GM11168 (cell line): Measurements from ENCODE around the gene VAV2.

Source experiments
- in situ Hi-C: fragments of 300-500 bp; cut with MboI; formaldehyde crosslinking; loops from one replicate; pipeline ENCODE4 v1.12.0; 2022; ENCODE audit warnings: low sequenced_read_pairs; ENCODE audit not compliant: unreplicated experiment

Gene VAV2

GRCh38 chr9:133729617-133730281 lies 262.4 kb downstream of the VAV2 start:
- in situ Hi-C loops = no loop called here

DNA sequence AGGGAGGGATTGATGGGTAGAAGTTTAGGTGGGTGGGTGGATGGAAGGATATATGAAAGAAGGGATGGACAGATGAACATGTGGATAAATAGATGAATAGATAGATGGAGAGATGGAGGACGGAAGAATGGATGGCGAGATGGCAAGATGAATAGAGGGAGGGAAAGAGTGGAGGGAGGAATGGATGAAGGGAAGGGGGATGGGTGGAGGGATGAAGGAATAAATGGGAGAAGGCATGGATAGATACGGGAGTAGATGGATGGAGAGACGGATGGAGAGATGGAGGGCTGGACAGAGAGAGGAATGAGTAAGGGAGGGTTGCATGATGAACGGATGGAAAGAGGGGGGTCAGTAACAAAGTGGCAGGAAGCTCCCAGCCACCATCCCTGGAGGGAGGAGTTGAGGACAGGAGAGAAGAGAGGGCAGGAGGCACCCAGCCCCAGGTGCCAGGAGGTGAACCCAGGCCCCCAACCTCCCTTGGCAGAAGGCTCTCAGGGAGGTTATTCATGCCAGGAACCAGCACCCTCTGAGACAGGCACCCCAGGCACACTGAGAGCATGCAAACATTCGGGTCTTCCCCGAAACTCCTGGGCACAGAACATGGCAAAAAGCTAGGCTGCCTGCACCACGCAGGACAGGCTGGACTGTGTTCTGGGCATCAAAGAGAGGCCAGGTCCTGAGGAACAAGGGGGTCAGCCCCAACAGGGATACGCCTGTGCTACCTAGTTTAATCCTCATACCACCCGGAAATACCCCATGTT lies 263.1 kb downstream of the VAV2 start:
- in situ Hi-C loops = no loop called here

- in situ Hi-C loops = no loop called here
These were observed 264.2 kb downstream of the VAV2 start for GRCh38 chr9:133727876-133728441.

DNA sequence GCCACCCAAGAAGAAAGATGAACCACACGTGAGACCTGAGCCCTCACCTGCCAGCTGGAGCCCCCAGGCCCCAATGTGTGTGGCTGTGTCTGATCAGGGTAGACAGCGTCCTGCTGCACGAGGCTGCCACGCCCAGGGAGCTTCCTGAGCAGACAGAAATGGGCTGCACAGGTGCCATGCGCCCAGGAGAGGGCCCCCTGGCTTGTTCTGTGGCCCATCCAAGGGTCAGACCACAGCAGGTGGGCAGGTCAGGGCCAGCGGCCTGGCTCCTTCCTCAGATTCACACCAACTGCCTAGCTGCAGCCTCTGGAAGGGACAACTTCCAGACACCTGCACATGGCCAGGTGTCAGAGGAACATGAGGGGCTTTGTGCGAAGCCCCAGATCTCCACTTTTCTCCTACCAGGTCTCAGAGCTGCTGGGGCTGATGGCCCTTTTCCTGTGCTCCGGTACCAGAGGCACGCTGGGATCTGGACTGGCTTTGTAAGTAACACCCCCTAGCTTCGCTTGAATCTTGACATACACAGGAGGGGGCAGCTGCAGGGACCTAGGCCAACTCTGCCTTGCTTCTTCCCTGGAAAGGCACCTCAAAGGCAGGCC lies 264.7 kb downstream of the VAV2 start:
- in situ Hi-C loops = no loop called here

GRCh38 chr9:133726401-133727276 lies 265.5 kb downstream of the VAV2 start:
- in situ Hi-C loops = no loop called here

DNA sequence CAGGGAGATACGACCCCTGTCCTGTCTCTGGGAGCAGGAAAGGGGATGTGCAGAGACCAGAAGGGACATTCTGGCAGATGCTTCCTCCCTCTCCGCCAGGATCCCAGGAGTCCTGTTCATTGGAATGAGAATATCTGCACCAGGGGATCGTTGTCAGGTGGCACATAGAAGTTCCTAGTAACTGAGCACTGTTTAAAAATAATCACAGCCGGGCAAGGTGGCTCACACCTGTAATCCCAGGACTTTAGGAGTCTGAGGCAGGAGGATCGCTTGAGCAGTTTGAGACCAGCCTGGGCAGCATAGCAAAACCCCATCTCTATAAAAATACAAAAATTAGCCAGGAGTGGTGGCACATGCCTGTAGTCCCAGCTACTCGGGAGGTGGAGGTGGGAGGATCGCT lies 266.2 kb downstream of the VAV2 start:
- in situ Hi-C loops = no loop called here

- in situ Hi-C loops = no loop called here
These were observed 273.4 kb downstream of the VAV2 start for GRCh38 chr9:133718563-133719315.

DNA sequence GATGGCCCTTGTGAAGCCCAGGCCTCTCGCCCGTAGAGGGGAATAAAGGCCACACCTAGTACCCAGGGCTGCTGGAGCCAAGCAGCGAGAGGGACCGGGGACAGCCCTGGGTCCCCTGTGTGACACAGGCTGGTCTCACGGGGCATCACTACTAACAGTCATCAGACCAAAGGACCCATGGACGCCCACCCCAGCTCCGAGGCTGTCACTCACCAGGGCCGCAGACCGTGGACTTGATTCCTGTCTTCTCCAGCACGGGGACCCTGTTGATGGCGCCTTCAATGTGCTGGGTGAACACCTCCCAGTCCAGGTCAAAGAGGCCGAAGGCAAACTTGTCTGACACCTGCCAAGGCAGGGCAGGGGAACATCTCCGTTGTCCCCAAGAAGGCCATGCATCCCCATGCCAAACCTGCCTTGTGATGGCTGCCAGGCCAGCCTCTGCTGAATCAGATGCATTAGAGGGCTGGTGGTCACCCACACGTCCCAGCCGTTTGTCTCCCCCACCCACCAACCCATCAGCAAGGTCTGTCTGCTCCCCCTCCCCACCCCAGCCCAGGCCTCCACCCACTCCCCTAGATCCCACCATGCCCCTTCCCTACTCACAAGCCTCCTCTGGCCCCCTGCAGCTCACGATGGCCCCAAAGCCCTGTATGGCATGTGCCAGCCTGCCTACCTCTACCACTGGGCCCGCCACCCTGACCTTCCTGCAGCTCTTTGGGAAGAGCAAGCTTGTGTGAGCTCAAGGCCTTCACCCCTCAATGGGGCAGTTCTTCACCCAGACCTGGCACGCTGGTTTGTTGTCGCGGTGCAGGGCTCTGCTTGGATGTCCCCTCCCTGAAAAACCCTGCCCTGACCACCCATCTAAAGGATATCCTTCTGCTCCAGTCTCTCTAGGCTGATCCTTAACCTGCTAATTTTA lies 274.8 kb downstream of the VAV2 start:
- in situ Hi-C loops = no loop called here

- in situ Hi-C loops = no loop called here
These were observed 275.5 kb downstream of the VAV2 start for GRCh38 chr9:133716564-133717112.

DNA sequence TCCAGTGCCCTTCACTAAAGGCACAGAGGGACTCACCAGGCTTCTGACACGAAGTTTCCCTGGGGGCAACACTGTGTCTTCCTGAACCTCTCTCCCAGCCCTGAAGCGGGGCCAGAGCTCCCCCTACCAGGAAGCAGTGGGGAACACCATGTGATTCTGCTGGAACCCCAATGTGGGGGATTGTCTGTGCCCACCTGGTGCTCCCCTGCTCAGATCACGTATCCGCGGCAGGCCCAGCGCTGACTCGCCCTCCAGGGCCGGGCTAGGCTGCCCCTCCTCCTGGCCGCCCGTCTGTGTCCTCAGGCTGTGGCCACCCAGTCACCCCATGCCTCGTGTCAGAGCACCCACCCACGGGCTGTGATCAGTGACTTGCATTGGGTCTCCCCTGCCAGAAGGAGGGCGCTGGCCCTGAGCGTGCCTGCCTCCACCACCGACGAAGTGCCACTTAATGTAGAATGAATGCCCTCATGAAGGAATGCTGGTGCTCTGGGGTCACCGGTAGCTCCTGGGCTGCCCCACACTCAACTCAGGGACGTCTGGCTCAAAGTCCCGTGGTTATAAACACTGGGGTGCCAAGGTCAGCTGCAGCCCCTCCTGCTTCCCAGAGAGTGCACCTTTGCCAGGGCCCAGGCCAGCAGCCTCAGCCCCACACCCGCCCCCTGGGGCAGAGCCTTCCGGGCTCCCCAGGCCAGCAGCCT lies 276.1 kb downstream of the VAV2 start:
- in situ Hi-C loops = no loop called here

GRCh38 chr9:133715295-133715865 lies 276.7 kb downstream of the VAV2 start:
- in situ Hi-C loops = no loop called here

DNA sequence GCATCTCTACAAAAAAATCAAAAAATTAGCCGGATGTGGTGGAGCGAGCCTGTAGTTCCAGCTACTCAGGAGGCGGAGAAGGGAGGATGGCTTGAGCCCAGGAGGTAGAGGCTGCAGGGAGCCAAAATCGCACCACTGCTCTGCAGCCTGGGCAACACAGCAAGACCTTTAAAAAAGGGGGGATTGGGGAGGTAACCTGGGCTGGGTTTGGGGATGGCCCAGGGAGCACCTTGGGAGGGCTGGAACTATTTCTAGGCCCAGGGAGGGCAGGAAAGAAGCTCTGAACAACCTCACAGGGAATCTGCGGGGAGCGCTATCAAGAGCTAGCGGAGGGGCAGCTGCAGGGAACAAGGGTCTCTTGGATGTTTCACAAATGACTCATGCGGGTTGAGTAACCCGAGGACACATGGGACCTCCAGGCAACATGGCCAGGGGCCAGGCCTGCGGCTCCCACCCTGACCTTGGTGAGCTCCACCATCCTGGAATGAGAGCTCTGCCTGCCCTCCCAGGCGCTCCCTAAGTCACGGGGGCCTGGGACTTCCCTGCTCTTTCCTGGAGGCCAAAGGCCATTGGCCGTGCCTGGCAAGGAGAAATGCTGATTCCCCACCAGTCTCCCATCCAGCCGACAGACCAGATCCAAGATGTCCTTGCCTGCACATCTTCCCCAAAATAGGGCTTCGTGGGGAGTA lies 277.4 kb downstream of the VAV2 start:
- in situ Hi-C loops = no loop called here

DNA sequence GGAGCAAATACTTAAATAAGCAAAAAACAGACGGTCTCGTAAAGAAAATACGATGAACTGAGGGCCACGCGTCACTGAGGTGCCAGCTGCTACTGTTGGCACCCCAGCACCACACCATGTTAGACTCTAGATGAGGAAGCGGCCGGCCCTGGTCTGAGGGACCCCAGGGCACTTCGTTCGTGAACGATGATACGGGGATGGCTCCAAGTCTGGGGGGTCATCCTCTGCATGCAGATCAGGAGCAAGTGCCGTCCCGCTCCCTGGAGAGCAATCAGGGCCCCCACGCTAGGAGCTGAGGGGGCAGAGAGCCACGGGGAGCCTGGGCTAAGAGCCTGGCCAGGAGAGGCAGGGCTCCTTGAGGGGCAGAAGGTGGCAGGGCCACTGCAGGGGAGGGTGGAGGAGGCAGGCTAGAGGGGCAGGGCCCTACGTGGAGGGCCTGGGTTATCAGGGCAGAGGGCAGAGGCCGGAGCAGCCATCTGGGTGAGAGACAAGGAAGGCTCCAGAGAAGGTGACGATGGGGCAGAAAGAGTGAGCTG lies 278.1 kb downstream of the VAV2 start:
- in situ Hi-C loops = no loop called here

DNA sequence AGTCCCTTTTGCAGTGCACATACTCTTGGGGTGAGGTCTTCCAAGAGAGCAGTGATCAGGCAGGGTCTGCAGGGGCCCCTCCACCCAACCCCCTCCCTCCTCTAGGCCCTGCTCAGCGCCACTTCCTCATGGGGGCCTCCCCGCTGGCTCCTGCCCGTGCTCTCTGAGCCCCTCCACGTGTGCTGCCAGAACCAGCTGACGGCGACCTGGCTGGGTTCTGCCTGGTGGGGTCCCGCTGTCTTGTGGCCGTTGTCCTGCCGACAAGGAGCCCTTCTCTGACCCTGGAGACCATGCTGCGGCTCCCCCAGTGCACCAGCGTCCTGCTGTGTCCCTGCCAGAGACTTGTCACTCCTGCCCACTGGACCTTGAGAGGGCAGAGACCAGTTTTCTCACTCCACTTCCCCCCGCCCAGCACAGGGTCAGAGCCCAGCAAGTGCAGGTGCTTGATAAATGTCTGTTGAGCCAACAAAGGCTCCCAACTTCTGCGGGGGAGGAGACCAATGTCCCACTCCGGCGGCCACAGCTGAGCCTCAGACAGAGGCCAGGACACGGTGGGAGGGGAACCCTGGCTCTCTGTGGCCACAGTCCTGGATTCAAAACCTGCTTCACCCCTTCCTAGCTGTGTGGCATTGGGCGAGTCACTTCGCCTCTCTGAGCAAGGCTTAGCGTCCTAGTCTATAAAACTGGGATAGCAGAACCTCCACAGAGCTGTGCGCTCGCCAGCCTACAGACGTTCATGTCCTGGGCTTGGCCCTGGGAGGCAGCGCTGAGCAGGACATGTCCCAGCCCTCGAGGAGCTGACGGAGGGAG lies 278.8 kb downstream of the VAV2 start:
- in situ Hi-C loops = no loop called here

DNA sequence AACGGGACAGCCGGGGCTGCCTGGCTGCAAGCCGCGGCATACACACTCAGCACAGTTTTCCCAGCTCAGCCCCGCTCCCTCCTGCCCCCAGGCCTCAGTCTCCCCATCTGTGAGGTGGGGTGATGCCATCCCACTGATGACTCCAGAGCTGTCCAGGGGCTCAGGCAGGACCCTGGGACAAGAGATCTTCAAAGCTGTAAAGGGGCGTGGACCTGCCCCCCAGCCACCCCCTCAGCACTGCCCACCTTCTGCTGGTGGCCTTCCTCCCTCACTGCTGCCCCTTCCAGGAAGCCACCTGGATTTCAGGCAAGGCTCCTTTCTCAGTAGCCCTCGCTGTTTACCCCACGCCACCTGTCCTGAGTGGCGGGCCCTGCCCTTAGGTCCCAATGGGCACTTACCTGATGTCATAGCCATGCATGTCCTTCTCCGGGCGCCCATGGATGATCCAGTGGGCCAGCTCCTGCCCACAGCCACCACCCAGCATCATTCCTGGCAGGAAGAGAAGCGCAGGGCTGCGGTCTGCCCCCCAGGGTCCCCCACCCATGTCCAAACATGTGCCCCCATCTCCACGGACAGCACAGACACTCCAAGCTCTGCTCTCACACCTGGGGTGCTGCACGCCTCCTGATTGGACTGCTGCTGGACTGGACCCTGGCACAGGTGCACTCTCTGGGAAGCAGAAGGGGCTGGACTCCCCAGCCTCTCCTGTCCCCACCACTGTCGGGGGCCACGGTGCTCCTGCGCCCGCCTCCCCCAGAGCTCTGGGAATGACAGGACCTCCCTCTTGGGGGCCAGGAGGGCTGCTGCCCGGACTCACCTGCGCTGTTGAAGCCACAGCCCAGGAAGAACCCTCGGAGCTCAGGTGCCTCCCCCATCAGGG lies 279.7 kb downstream of the VAV2 start:
- in situ Hi-C loops = no loop called here
